IPS-NIHi11 (cell line): ENCODE data around the gene LTC4S.
"Not testable (repeated sequence)": the region's sequence is repeated elsewhere in the genome, so short reads cannot be mapped to it uniquely, and the experiment has no call there.

Experiments used
- DNase-seq: peaks from one replicate; pipeline ENCODE4 v3.0.0; 2012; ENCODE audit warnings: mixed read lengths, low spot score

Gene LTC4S, protein sequence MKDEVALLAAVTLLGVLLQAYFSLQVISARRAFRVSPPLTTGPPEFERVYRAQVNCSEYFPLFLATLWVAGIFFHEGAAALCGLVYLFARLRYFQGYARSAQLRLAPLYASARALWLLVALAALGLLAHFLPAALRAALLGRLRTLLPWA

DNA sequence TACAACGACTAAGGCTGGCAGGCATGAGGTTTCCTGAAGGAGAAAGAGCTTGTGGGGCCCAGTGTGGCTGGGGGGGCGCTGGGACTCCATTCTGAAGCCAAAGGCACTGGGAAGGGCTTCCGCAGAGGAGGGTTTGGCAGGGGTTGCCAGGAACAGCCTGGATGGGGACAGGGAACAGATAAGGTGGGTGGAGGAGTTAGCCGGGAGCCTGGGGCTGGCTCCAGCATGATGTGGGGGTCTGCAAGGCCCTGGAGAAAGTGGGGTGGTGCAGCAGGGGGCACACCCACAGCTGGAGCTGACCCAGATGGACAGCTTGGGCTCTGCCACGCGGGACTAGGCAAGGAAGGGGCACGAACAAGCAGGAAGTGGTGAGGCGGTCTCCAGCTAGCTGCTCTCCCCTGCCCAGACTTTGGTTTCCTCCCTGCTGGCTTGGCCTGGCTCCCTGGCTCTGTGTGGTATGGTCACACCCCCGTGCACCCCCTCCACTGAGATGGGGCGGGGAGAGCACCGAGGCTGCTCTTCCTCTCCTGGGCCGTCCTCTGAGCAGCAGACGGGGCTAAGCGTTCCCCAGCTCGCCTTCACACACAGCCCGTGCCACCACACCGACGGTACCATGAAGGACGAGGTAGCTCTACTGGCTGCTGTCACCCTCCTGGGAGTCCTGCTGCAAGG is at the start of gene LTC4S:
Gene LTC4S, plus strand, starts transcription at position 519 of the 672 bp plus-strand sequence. Its CDS starts 95 bp downstream, at position 614.
- no peak for DNase-seq

GRCh38 chr5:179744106-179744505 is 49.7 kb upstream of the LTC4S start:
- not testable (repeated sequence) for DNase-seq

GRCh38 chr5:179746872-179747271 is 46.9 kb upstream of the LTC4S start:
- DNase-seq, result no peak

- no peak for DNase-seq
Observed at GRCh38 chr5:179747811-179748210, 46.0 kb upstream of the LTC4S start.

DNA sequence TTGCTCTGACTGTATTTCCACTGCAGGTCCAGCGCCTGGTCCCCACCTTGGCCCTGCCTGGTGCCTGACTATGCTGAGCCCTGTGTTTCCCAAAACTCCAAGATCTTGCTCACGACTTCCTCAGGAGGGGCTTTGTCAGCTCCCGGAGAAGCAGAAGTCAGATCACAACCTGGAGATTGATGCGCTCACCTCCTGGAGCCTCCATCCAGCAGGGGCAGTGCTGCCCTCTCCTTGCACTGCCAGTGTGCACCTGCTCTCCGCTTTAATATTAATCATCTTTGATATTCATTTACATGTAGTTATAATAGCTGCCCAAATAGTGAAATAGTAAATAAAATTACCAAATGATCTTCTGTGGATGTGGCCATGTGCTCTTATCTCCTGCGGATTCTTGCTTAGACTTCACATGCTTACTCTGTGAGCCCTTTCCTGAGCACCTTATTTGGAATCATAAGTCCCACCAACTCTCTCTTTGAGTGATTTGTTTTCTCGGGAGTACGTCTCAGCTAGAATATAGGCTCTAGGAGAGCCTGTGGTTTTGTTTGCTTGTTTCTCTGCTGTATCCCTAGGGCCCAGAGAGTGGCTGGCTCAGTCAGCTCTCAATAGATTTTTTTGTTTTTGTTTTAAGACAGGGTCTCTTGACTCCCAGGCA is 43.8 kb upstream of the LTC4S start:
- no peak for DNase-seq

DNA sequence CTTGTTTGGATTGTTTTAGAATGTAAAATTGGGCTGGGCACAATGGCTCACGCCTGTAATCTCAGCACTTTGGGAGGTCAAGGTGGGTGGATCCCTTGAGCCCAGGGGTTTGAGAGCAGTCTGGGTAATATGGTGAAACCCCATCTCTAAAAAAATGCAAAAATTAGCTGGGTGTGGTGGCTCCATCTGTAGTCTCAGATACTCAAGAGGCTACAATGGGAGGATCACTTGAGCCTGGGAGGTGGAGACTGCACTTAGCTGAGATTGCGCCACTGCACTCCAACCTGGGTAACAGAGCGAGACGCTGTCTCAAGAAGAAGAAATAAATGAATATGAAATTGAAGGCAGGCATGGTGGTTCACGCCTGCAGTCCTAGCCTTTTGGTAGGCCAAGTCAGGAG is 39.8 kb upstream of the LTC4S start:
- DNase-seq, result no peak

DNA sequence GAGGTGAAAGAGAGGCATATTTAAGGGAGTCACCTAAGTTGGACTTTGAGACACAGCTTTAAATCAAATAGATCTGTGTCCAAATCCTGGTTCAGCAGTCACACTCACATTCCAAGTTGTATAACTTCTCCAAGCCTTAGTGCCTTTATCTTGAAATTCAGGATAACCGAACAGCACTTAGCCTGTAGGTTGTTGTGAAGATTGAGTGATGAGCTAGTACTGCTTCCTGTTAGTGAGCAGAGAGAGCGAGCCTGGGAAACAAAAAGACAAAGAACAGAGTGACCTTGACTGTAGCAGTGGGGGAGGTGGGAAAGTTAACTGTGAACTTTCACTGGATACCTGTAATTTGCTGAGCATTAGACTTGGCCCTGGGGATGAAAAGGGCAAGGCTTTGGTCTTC is 38.8 kb upstream of the LTC4S start:
- DNase-seq, result peak; percentile 41

DNA sequence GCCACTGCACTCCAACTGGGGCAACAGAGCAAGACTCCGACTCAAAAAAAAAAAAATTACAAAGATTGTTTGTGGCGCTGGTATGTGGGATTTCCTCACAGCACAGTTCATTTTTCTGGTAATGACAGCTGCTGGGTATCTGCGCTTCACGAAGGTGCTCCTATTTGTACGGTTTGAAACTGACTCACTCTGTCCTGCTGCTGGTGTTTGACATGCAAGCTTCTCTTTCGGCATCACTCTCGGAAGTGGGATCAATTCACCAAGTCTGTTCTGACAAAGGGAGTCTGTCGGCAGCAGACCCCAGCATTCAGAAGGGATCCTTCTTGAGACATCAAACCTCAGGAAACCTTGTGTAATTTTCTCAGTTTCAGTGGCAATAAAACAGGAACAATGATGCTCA is 34.8 kb upstream of the LTC4S start:
- no peak for DNase-seq

GRCh38 chr5:179759581-179760551 is 33.9 kb upstream of the LTC4S start:
- no peak for DNase-seq

DNA sequence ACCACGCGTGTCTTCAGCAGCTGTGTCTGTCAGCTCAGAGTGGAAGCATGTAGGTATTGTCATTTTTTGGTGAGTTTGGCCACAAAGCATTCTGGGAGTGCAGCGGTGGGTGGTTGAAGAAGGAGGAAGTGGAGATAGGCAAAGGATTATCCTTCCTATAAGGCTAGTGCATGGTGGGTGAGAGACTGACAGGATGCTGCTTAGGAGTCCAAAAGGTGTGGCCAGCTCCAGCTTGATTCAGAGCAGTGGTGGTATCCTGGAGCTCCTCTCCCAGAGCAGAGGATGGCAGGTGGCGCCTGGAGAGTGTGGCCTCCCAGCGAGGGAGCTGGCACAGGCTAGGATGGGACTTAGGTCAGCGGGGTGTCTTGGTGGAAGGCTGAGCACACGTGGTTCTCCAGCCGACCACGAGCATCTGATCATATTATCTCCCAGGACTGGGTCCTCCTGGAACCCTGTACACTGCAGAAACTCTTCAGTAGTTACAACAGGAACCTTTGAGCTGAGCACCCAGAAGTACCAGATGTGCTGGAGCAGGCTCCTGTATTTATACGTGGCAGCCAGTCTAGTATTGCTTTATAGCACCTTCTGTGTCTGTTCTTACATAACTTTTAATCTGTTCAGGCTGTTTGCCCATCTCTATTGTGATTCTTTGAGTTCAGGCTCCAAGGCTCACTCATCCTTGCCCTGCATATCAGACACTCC is 31.6 kb upstream of the LTC4S start:
- DNase-seq, result no peak

GRCh38 chr5:179762781-179763176 is 31.0 kb upstream of the LTC4S start:
- DNase-seq, result no peak

GRCh38 chr5:179763215-179763945 is 30.4 kb upstream of the LTC4S start:
- DNase-seq, result peak; percentile 81

GRCh38 chr5:179764056-179764455 is 29.7 kb upstream of the LTC4S start:
- no peak for DNase-seq

GRCh38 chr5:179765400-179765799 is 28.4 kb upstream of the LTC4S start:
- DNase-seq, result no peak

- no peak for DNase-seq
Observed at GRCh38 chr5:179766021-179766725, 27.6 kb upstream of the LTC4S start.

- DNase-seq, result no peak
Observed at GRCh38 chr5:179766726-179767455, 26.9 kb upstream of the LTC4S start.

DNA sequence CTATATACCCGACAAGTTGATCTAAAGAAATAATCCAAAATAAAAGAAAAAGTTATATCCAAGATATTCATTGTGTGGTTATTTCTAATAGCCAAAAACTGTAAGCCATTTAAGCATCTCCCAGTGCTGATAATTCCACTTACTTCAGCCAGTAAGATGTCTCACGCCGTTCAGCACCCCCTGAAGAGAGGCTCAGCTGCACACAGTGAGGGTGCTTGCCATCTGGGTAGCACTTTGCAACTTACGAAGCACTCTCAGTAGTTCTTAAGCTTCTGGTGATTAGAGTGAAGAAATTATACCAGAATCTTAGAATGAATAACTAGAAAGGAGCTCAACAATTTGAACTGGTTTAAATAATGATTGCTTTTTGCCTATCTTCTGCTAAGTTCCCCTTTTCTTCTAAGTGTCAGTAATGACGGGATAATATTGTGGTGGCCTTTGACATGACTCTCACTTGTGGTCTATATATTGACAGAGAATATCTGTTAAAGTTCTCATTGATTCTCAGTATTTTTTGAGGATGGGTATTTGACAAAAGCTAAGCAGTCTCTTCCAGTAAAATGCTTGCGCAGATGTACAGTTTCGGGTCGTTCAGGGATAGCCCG is 26.2 kb upstream of the LTC4S start:
- no peak for DNase-seq

DNA sequence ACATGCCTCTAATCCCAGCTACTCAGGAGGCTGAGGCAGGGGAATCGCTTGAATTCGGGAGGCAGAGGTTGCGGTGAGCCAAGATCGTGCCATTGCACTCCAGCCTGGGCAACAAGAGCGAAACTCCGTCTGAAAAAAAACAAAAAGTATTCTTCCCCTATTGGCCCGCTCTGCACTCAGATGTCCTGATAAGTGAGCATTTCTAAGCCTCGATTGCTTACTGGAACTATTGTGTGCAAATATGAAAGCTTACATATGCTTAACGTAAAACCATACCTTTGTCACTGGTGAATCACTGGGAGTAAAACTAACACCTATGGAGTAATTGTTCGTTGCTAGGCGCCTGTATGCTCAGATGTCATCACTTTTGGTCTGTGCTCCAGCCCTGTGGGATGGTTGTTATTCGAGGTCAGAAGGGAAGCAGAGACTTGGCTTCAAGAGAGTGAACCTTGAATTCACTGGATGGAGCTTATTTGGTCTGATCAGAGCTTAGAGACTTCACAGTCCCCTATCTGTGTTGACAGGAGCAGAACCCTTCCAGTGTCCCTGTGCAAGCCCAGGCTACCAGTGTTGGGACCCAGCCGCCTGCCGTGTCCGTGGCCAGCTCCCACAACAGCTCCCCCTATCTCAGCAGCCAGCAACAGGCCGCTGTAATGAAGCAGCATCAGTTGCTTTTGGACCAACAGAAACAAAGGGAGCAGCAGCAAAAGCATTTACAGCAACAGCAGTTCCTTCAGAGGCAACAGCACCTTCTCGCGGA is 25.3 kb upstream of the LTC4S start:
- peak; percentile 47 for DNase-seq
